HEK293 (cell line): Measurements from ENCODE around the gene SLBP.

Experiments used
- GLI4 ChIP-seq: fragments of 450-650 bp; formaldehyde crosslinking; IDR thresholded peaks from 2 replicates; pipeline ENCODE4 v1.5.1; 2016; ENCODE audit warnings: missing biosample characterization, missing genetic modification characterization
- ZNF239 ChIP-seq: fragments of 450-650 bp; formaldehyde crosslinking; IDR thresholded peaks from 2 replicates; pipeline ENCODE4 v1.5.1; 2016; ENCODE audit warnings: missing biosample characterization, missing genetic modification characterization
- ZNF274 ChIP-seq, 2 experiments: fragments of 200-500 bp in 1 of 2; fragments of 450-650 bp in 1 of 2; sonication (Bioruptor generic) in 1 of 2; formaldehyde crosslinking in 1 of 2; IDR thresholded peaks; 2 replicates each; pipeline versions ENCODE4 v1.5.1 to v1.6.1; 2014 to 2016; ENCODE audit warnings: borderline replicate concordance in 1 of 2, inconsistent platforms in 1 of 2, low read length in 1 of 2, missing biosample characterization in 1 of 2, missing genetic modification characterization in 1 of 2
- ZNF747 ChIP-seq: fragments of 450-650 bp; formaldehyde crosslinking; IDR thresholded peaks from 2 replicates; pipeline ENCODE4 v1.5.1; 2016; ENCODE audit warnings: missing biosample characterization, missing genetic modification characterization
- ZNF830 ChIP-seq: fragments of 450-650 bp; IDR thresholded peaks from 2 replicates; pipeline ENCODE4 v1.5.0; 2018; ENCODE audit warnings: missing biosample characterization, missing genetic modification characterization, low read depth, mild to moderate bottlenecking, moderate library complexity
- ZSCAN30 ChIP-seq: fragments of 450-650 bp; IDR thresholded peaks from 2 replicates; pipeline ENCODE4 v1.5.1; 2018; ENCODE audit warnings: missing biosample characterization, mild to moderate bottlenecking, missing genetic modification characterization, moderate library complexity
- ZXDB ChIP-seq: fragments of 450-650 bp; formaldehyde crosslinking; IDR thresholded peaks from 2 replicates; pipeline ENCODE4 v1.5.1; 2016; ENCODE audit warnings: missing biosample characterization, missing genetic modification characterization
- TF ChIP-seq, protein P1 (sequence below): fragments of 450-650 bp; formaldehyde crosslinking; IDR thresholded peaks from 2 replicates; pipeline ENCODE4 v1.5.1; 2016; ENCODE audit warnings: missing biosample characterization, missing genetic modification characterization
- TF ChIP-seq, protein P2 (sequence below): fragments of 450-650 bp; formaldehyde crosslinking; IDR thresholded peaks from 2 replicates; pipeline ENCODE4 v1.5.1; 2016; ENCODE audit warnings: missing biosample characterization, missing genetic modification characterization, low read depth
- TF ChIP-seq, protein P3 (sequence below): fragments of 450-650 bp; formaldehyde crosslinking; IDR thresholded peaks from 2 replicates; pipeline ENCODE4 v1.5.1; 2017; ENCODE audit warnings: missing biosample characterization, missing genetic modification characterization

DNA sequence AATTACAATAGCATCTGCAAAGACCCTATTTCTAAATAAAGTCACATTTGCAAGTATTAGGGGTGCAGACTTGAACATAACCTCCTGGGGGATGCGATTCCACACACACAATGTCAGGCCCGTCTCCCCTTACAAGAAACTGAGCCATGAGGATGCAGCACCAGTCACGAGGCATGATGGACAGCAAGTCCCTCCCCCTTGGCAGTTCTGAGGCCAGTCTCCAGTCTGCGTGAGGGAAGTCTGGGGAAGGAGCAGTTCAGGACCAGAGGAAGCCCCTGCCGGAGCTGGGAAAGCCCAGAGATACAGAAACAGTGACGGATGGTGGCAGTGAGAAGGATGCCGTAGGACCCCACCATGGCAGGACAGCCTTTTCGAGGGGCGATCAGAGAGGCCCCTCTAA is 37.4 kb downstream of the SLBP start:
- TF ChIP-seq, protein P1, sequence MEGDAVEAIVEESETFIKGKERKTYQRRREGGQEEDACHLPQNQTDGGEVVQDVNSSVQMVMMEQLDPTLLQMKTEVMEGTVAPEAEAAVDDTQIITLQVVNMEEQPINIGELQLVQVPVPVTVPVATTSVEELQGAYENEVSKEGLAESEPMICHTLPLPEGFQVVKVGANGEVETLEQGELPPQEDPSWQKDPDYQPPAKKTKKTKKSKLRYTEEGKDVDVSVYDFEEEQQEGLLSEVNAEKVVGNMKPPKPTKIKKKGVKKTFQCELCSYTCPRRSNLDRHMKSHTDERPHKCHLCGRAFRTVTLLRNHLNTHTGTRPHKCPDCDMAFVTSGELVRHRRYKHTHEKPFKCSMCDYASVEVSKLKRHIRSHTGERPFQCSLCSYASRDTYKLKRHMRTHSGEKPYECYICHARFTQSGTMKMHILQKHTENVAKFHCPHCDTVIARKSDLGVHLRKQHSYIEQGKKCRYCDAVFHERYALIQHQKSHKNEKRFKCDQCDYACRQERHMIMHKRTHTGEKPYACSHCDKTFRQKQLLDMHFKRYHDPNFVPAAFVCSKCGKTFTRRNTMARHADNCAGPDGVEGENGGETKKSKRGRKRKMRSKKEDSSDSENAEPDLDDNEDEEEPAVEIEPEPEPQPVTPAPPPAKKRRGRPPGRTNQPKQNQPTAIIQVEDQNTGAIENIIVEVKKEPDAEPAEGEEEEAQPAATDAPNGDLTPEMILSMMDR (tag by site-specific recombination): no peak
- TF ChIP-seq ZNF747 (tag by site-specific recombination) (no peak), ZSCAN30 (no peak), ZNF274 (IDR thresholded peaks at IDR 0.05; ENCODE audit: low read length) (no peak), ZNF274 (tag by site-specific recombination; IDR thresholded peaks at IDR 0.05; ENCODE audit: borderline replicate concordance) (no peak), ZNF830 (tag by site-specific recombination) (no peak), ZXDB (tag by site-specific recombination) (no peak), ZNF239 (tag by site-specific recombination) (no peak), GLI4 (tag by site-specific recombination) (no peak)
- TF ChIP-seq, protein P2, sequence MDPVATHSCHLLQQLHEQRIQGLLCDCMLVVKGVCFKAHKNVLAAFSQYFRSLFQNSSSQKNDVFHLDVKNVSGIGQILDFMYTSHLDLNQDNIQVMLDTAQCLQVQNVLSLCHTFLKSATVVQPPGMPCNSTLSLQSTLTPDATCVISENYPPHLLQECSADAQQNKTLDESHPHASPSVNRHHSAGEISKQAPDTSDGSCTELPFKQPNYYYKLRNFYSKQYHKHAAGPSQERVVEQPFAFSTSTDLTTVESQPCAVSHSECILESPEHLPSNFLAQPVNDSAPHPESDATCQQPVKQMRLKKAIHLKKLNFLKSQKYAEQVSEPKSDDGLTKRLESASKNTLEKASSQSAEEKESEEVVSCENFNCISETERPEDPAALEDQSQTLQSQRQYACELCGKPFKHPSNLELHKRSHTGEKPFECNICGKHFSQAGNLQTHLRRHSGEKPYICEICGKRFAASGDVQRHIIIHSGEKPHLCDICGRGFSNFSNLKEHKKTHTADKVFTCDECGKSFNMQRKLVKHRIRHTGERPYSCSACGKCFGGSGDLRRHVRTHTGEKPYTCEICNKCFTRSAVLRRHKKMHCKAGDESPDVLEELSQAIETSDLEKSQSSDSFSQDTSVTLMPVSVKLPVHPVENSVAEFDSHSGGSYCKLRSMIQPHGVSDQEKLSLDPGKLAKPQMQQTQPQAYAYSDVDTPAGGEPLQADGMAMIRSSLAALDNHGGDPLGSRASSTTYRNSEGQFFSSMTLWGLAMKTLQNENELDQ (tag by site-specific recombination): no peak
- TF ChIP-seq, protein P3, sequence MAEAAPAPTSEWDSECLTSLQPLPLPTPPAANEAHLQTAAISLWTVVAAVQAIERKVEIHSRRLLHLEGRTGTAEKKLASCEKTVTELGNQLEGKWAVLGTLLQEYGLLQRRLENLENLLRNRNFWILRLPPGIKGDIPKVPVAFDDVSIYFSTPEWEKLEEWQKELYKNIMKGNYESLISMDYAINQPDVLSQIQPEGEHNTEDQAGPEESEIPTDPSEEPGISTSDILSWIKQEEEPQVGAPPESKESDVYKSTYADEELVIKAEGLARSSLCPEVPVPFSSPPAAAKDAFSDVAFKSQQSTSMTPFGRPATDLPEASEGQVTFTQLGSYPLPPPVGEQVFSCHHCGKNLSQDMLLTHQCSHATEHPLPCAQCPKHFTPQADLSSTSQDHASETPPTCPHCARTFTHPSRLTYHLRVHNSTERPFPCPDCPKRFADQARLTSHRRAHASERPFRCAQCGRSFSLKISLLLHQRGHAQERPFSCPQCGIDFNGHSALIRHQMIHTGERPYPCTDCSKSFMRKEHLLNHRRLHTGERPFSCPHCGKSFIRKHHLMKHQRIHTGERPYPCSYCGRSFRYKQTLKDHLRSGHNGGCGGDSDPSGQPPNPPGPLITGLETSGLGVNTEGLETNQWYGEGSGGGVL (tag by site-specific recombination): no peak
